Measurements from ENCODE around the gene MDFI. TPM values are rescaled to one million over a fixed set of nuclear protein-coding genes. Genes with fewer than 3 reads are reported as not detected.

The MDFI gene
- total RNA-seq, 4 donors from 2014 or later: 24.3 to 120 (median 45.3) TPM

DNA sequence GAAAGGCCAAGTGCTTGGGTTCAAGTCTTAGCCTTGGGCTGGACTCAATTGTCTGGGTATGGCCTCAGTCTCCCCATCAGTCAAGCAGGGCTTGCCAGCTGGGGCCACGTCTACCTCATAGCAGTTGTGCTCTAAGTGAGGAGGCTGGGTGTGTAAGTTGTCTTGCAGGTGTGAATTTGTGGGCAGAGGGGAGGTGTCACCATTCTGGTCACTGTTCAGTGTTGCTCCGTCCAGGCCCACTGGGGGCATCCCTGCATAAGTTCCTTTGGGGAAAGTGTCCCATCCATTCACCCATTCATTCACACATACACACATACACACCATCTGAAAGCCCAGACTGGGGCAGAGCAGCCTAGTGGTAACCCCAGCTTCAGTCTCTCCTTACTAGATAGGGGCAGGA is 60.8 kb downstream of the MDFI start:
- TF ChIP-seq, protein P1, sequence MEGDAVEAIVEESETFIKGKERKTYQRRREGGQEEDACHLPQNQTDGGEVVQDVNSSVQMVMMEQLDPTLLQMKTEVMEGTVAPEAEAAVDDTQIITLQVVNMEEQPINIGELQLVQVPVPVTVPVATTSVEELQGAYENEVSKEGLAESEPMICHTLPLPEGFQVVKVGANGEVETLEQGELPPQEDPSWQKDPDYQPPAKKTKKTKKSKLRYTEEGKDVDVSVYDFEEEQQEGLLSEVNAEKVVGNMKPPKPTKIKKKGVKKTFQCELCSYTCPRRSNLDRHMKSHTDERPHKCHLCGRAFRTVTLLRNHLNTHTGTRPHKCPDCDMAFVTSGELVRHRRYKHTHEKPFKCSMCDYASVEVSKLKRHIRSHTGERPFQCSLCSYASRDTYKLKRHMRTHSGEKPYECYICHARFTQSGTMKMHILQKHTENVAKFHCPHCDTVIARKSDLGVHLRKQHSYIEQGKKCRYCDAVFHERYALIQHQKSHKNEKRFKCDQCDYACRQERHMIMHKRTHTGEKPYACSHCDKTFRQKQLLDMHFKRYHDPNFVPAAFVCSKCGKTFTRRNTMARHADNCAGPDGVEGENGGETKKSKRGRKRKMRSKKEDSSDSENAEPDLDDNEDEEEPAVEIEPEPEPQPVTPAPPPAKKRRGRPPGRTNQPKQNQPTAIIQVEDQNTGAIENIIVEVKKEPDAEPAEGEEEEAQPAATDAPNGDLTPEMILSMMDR (IDR thresholded peaks at IDR 0.05): no peak

DNA sequence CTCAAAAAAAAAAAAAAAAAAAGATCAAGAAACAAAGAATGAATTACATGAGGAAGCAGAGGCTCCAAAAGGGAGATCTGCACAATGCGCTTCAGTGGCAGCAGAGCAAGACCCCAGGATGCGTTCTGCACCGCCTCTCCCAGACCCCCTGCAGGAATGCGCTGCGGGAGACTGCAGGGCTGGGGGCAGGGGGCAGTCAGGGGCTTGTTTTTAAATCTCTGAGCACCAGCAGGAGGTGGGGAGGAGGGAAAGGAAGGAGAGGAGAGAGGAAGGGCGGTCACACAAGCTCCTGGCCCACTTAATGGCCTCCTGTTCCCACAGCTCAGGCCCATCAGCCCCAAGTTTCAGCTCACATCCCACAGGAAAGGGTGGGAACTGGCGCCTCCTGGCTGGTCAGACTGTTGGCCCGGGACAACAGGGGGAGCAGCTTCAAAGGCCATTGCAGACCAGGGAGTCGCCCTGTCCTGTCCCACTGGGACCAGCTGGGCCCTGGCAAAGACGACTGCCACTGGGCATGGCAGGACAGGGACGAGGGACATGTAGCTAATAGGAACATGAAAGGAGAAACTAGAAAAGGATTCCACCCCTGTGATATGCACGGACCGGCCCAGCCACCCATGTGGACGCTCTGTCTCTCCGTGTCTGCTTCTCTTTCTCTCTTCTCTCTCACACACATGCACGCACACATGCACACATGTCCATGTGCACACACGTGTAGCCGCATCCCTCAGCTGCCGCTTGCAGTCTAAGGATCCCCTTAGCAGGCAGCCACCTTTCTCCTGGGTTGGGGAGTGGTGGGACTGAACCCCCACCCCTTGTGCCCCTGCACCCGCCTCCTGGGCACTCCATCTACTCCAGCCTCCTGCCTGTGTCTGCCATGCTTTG is 62.4 kb downstream of the MDFI start:
- DNase-seq (ENCODE audit: low spot score) (no peak), ATAC-seq (ENCODE audit: low FRiP score) (no peak)
- TF ChIP-seq, protein P1 (IDR thresholded peaks at IDR 0.05): no peak

More for the DNA sequence above, 60.8 kb downstream of the MDFI start:
- no peak for DNase-seq (ENCODE audit: low spot score)
- ATAC-seq (ENCODE audit: low FRiP score): no peak

DNA sequence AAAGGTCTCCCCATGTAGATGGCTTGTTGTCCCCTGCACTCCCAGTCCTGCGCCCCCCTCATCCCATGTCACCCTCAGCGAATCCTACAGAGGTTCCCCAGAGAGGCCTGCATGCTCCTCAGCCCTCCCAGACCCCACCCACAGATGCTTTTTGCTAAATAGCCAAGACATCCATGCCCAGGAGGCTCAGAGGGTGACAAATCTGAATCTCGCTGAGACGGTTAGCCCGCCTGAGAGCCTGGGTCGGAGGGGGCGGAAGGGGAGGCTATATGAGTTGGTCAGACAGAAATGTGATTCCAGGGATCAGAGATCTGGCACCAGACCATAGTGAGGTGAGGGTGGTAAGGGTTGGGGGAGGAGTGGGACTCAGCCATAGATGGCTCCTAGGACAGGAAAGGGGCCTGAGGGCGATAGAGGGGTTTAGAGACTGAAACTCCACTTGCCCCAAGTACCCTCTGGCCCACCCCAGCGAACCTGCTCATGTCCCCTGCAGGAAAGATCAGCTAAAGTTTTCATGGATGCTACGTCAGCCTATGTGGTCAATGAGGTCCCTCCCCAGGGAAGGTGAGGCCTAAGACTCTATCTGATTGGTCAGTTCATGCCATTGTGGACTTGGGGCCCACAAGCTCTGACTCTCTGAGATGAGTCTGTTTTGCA is 63.9 kb downstream of the MDFI start:
- ATAC-seq (ENCODE audit: low FRiP score) (no peak), DNase-seq (ENCODE audit: low spot score) (no peak)
- TF ChIP-seq, protein P1 (IDR thresholded peaks at IDR 0.05): no peak

DNA sequence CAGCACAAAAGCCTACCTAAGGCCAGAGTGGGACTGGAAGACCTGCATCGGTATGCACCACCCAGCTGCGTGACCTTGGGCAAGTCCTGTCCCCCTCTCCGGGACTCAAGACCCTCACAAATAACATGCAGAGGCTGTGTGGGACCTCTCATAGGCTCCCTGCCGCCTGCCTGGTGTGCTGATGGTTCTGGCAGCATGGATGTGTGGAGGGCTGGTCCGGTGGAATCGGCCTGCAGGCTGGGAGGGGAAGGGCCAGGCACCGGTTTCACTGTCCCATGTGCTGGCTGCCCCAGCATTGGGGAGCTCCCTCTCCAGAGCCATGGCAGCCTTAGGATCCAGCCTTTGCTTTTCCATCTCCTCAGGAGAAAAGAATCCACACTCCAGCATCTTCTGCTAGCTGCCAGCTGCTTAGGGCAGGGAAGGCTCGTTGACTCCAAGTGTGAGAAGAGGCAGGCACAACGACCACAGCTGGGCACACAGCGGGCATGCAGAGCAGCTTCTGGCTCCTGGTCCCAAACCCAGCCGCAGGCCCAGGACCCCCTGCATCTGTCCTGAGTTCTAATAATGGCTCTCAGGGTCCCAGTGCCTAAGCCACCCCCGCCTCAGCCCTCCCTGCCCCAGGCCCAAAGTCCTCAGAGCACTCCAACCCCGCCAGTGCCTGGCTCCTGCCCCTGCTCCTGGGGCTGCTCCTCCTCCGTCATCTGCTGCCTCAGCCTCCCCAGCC is 64.7 kb downstream of the MDFI start:
- DNase-seq (ENCODE audit: low spot score): no peak
- ATAC-seq (ENCODE audit: low FRiP score): no peak
- TF ChIP-seq, protein P1 (IDR thresholded peaks at IDR 0.05): no peak

Small RNA genes within 50 kb of the gene (small RNA-seq; reads per million reads assigned to genes)
- gene MIR4641: not detected

Other genes starting within 250 kb of the MDFI start
- gene FOXP4, start 92.1 kb upstream of the MDFI start, total RNA-seq: 1 to 10 TPM; 3.6 to 9.0 (median 5.5) TPM
- 10 to 100 TPM in 3 of 4 donors, 1 to 10 TPM in 1; 7.1 to 24.4 (median 14.5) TPM for gene TFEB, start 97.1 kb downstream of the MDFI start, total RNA-seq
- not detected for gene PGC, start 108.9 kb downstream of the MDFI start, total RNA-seq
- 1 to 10 TPM; 1.2 to 5.5 (median 2.4) TPM for gene FRS3, start 141.4 kb downstream of the MDFI start, total RNA-seq
- gene PRICKLE4, start 142.3 kb downstream of the MDFI start, total RNA-seq: 10 to 100 TPM in 1 of 4 donors, 1 to 10 TPM in 3; 1.6 to 11.7 (median 8.6) TPM
- gene TOMM6, start 149.2 kb downstream of the MDFI start, total RNA-seq: 100 to 1,000 TPM in 3 of 4 donors, 10 to 100 TPM in 1; 76.9 to 146 (median 118) TPM